Activated naive CD8-positive, alpha-beta T cell treated with anti-CD3 and anti-CD28 coated beads for 36 hours (primary cell): ENCODE results near the gene TRIM22. TPM values are rescaled to one million over a fixed set of nuclear protein-coding genes. Genes with fewer than 3 reads are reported as not detected.
A peak's percentile ranks its signal among the peaks of the same experiment; 100 is the strongest.
"Not testable (repeated sequence)": the region's sequence is repeated elsewhere in the genome, so short reads cannot be mapped to it uniquely, and the experiment has no call there.

Experiments used
- DNase-seq: peaks from one replicate; pipeline ENCODE4 v3.0.0; 2021
- H3K27ac Mint-ChIP-seq: one replicate; pipeline ENCODE4 v1.8.0; 2022; ENCODE audit warnings: mild to moderate bottlenecking, moderate library complexity, mixed read lengths
- H3K27me3 Mint-ChIP-seq: one replicate; pipeline ENCODE4 v1.8.0; 2022; ENCODE audit warnings: mild to moderate bottlenecking, mixed read lengths
- H3K36me3 Mint-ChIP-seq: one replicate; pipeline ENCODE4 v1.8.0; 2021; ENCODE audit warnings: mild to moderate bottlenecking, mixed read lengths
- H3K4me1 Mint-ChIP-seq: one replicate; pipeline ENCODE4 v1.8.0; 2021; ENCODE audit warnings: mixed read lengths
- H3K4me3 Mint-ChIP-seq: one replicate; pipeline ENCODE4 v1.8.0; 2022; ENCODE audit warnings: mild to moderate bottlenecking, moderate library complexity, mixed read lengths
- H3K9me3 Mint-ChIP-seq: one replicate; pipeline ENCODE4 v1.8.0; 2022; ENCODE audit warnings: mixed read lengths
- total RNA-seq, 2 experiments: library from RNA; stranded (reverse); gene quantifications; one replicate each; pipeline ENCODE4 v1.2.3, GENCODE V29; 2021

Gene TRIM22
- 100 to 1,000 TPM; 141 to 143 TPM for total RNA-seq

GRCh38 chr11:5689551-5689983 is at the start of gene TRIM22:
Gene TRIM22, plus strand, starts transcription at chr11:5689790. Its CDS starts 6,443 bp downstream, at chr11:5696233.
- peak within 1 kb of the TSS; percentile 95 for H3K27ac Mint-ChIP-seq
- no peaks in the 10 kb centered on the region for H3K27me3 Mint-ChIP-seq
- no peaks in the 10 kb centered on the region for H3K9me3 Mint-ChIP-seq
- H3K4me3 Mint-ChIP-seq, result peak within 1 kb of the TSS; percentile 89
- peaks cover 31% of the 10 kb centered on the region for H3K36me3 Mint-ChIP-seq
- peaks cover 38% of the 10 kb centered on the region for H3K4me1 Mint-ChIP-seq
- peak; percentile 57 for DNase-seq

- Mint-ChIP-seq H3K36me3 (peaks cover 27% of the 10 kb centered on the region), H3K27me3 (no peaks in the 10 kb centered on the region), H3K9me3 (no peaks in the 10 kb centered on the region), H3K4me3 (no peak overlapping the region), H3K4me1 (peaks cover 9% of the 10 kb centered on the region), H3K27ac (no peak overlapping the region)
- no peak for DNase-seq
These were observed 49.6 kb upstream of the TRIM22 start for GRCh38 chr11:5639953-5640352.

GRCh38 chr11:5643585-5643984 is 46.0 kb upstream of the TRIM22 start:
- Mint-ChIP-seq H3K36me3 (peaks cover 16% of the 10 kb centered on the region), H3K27me3 (no peaks in the 10 kb centered on the region), H3K4me3 (no peak overlapping the region), H3K4me1 (peaks cover 6% of the 10 kb centered on the region), H3K9me3 (no peaks in the 10 kb centered on the region), H3K27ac (no peak overlapping the region)
- DNase-seq, result no peak

GRCh38 chr11:5646139-5646538 is 43.5 kb upstream of the TRIM22 start:
- peaks cover 6% of the 10 kb centered on the region for H3K36me3 Mint-ChIP-seq
- H3K4me3 Mint-ChIP-seq, result no peak overlapping the region
- no peaks in the 10 kb centered on the region for H3K27me3 Mint-ChIP-seq
- peaks cover 6% of the 10 kb centered on the region for H3K4me1 Mint-ChIP-seq
- no peaks in the 10 kb centered on the region for H3K9me3 Mint-ChIP-seq
- no peak overlapping the region for H3K27ac Mint-ChIP-seq
- no peak for DNase-seq

- Mint-ChIP-seq H3K9me3 (peaks cover 8% of the 10 kb centered on the region), H3K4me3 (no peak overlapping the region), H3K27ac (no peak overlapping the region), H3K36me3 (peaks cover 15% of the 10 kb centered on the region), H3K4me1 (no peaks in the 10 kb centered on the region), H3K27me3 (no peaks in the 10 kb centered on the region)
- no peak for DNase-seq
These were observed 34.1 kb upstream of the TRIM22 start for GRCh38 chr11:5655474-5655873.

GRCh38 chr11:5656956-5657355 is 32.6 kb upstream of the TRIM22 start:
- not testable (repeated sequence) for DNase-seq, H3K9me3 Mint-ChIP-seq, H3K4me1 Mint-ChIP-seq, H3K27me3 Mint-ChIP-seq, H3K27ac Mint-ChIP-seq, H3K4me3 Mint-ChIP-seq
- peaks cover 16% of the 10 kb centered on the region for H3K36me3 Mint-ChIP-seq

- peaks cover 15% of the 10 kb centered on the region for H3K36me3 Mint-ChIP-seq
- no peak for DNase-seq
- no peaks in the 10 kb centered on the region for H3K4me1 Mint-ChIP-seq
- no peak overlapping the region for H3K27ac Mint-ChIP-seq
- no peaks in the 10 kb centered on the region for H3K27me3 Mint-ChIP-seq
- no peak overlapping the region for H3K4me3 Mint-ChIP-seq
- H3K9me3 Mint-ChIP-seq, result peaks cover 3% of the 10 kb centered on the region
These were observed 31.3 kb upstream of the TRIM22 start for GRCh38 chr11:5658318-5658717.

- Mint-ChIP-seq H3K4me3 (no peak overlapping the region), H3K27ac (no peak overlapping the region), H3K27me3 (no peaks in the 10 kb centered on the region)
These were observed 26.1 kb upstream of the TRIM22 start for GRCh38 chr11:5663511-5663910.

GRCh38 chr11:5665051-5665570 is 24.5 kb upstream of the TRIM22 start:
- no peak for DNase-seq
- Mint-ChIP-seq H3K27me3 (no peaks in the 10 kb centered on the region), H3K36me3 (peaks cover 12% of the 10 kb centered on the region)

More at GRCh38 chr11:5663511-5663910, 26.1 kb upstream of the TRIM22 start:
- no peak for DNase-seq
- no peaks in the 10 kb centered on the region for H3K4me1 Mint-ChIP-seq
- H3K36me3 Mint-ChIP-seq, result peaks cover 7% of the 10 kb centered on the region
- no peaks in the 10 kb centered on the region for H3K9me3 Mint-ChIP-seq

GRCh38 chr11:5665746-5666401 is 23.7 kb upstream of the TRIM22 start:
- no peak overlapping the region for H3K27ac Mint-ChIP-seq
- no peak overlapping the region for H3K4me3 Mint-ChIP-seq
- H3K36me3 Mint-ChIP-seq, result peaks cover 12% of the 10 kb centered on the region

More at GRCh38 chr11:5665051-5665570, 24.5 kb upstream of the TRIM22 start:
- Mint-ChIP-seq H3K4me3 (no peak overlapping the region), H3K9me3 (no peaks in the 10 kb centered on the region), H3K4me1 (no peaks in the 10 kb centered on the region), H3K27ac (no peak overlapping the region)

GRCh38 chr11:5666402-5666793 is 23.2 kb upstream of the TRIM22 start:
- Mint-ChIP-seq H3K9me3 (no peaks in the 10 kb centered on the region), H3K27me3 (no peaks in the 10 kb centered on the region), H3K4me3 (no peak overlapping the region), H3K27ac (no peak overlapping the region), H3K36me3 (peaks cover 10% of the 10 kb centered on the region), H3K4me1 (no peaks in the 10 kb centered on the region)
- no peak for DNase-seq

More at GRCh38 chr11:5665746-5666401, 23.7 kb upstream of the TRIM22 start:
- no peaks in the 10 kb centered on the region for H3K4me1 Mint-ChIP-seq
- no peaks in the 10 kb centered on the region for H3K27me3 Mint-ChIP-seq
- no peaks in the 10 kb centered on the region for H3K9me3 Mint-ChIP-seq
- DNase-seq, result no peak

- Mint-ChIP-seq H3K4me3 (no peak overlapping the region), H3K36me3 (peaks cover 28% of the 10 kb centered on the region), H3K9me3 (peaks cover 4% of the 10 kb centered on the region), H3K27ac (no peak overlapping the region), H3K27me3 (no peaks in the 10 kb centered on the region), H3K4me1 (peaks cover 10% of the 10 kb centered on the region)
- DNase-seq, result no peak
These were observed 17.8 kb upstream of the TRIM22 start for GRCh38 chr11:5671831-5672230.

GRCh38 chr11:5674391-5674790 is 15.2 kb upstream of the TRIM22 start:
- H3K36me3 Mint-ChIP-seq, result peaks cover 46% of the 10 kb centered on the region
- DNase-seq, result no peak

GRCh38 chr11:5679811-5680210 is 9.8 kb upstream of the TRIM22 start:
- H3K36me3 Mint-ChIP-seq, result peaks cover 48% of the 10 kb centered on the region
- no peaks in the 10 kb centered on the region for H3K27me3 Mint-ChIP-seq
- H3K27ac Mint-ChIP-seq, result no peak overlapping the region
- peaks cover 3% of the 10 kb centered on the region for H3K9me3 Mint-ChIP-seq
- DNase-seq, result no peak
- H3K4me1 Mint-ChIP-seq, result peaks cover 26% of the 10 kb centered on the region
- H3K4me3 Mint-ChIP-seq, result no peak overlapping the region

More at GRCh38 chr11:5674391-5674790, 15.2 kb upstream of the TRIM22 start:
- no peak overlapping the region for H3K27ac Mint-ChIP-seq
- H3K4me3 Mint-ChIP-seq, result no peak overlapping the region
- peaks cover 18% of the 10 kb centered on the region for H3K4me1 Mint-ChIP-seq
- H3K27me3 Mint-ChIP-seq, result no peaks in the 10 kb centered on the region
- H3K9me3 Mint-ChIP-seq, result peaks cover 4% of the 10 kb centered on the region

- Mint-ChIP-seq H3K4me3 (peak overlapping the region; percentile 87), H3K36me3 (peaks cover 26% of the 10 kb centered on the region), H3K4me1 (peaks cover 37% of the 10 kb centered on the region)
- H3K9me3 Mint-ChIP-seq, H3K27me3 Mint-ChIP-seq, DNase-seq, H3K27ac Mint-ChIP-seq: not testable (repeated sequence)
These were observed 6.6 kb upstream of the TRIM22 start for GRCh38 chr11:5682890-5683441.

GRCh38 chr11:5683620-5684019 is 6.0 kb upstream of the TRIM22 start:
- not testable (repeated sequence) for H3K27me3 Mint-ChIP-seq, H3K9me3 Mint-ChIP-seq
- H3K4me3 Mint-ChIP-seq, result peak overlapping the region; percentile 87
- peak overlapping the region; percentile 99 for H3K27ac Mint-ChIP-seq
- peaks cover 20% of the 10 kb centered on the region for H3K36me3 Mint-ChIP-seq
- peak; percentile 50 for DNase-seq
- peaks cover 41% of the 10 kb centered on the region for H3K4me1 Mint-ChIP-seq
